ENCODE measurements around the gene CTNND2.

CTNND2 gene

GRCh38 chr5:11230890-11231289 is 673.4 kb downstream of the CTNND2 start:
- DNase-seq: no peak

- DNase-seq: no peak
These were observed 677.2 kb downstream of the CTNND2 start for GRCh38 chr5:11227064-11227463.

GRCh38 chr5:11224436-11225187 is 679.6 kb downstream of the CTNND2 start:
- DNase-seq: no peak

GRCh38 chr5:11222169-11222568 is 682.1 kb downstream of the CTNND2 start:
- DNase-seq: no peak

- no peak for DNase-seq
These were observed 689.2 kb downstream of the CTNND2 start for GRCh38 chr5:11214864-11215644.

GRCh38 chr5:11212706-11213105 is 691.5 kb downstream of the CTNND2 start:
- DNase-seq: no peak

GRCh38 chr5:11197726-11198125 is 706.5 kb downstream of the CTNND2 start:
- no peak for DNase-seq

GRCh38 chr5:11191673-11192072 is 712.6 kb downstream of the CTNND2 start:
- no peak for DNase-seq

GRCh38 chr5:11182441-11183080 is 721.7 kb downstream of the CTNND2 start:
- DNase-seq: no peak

GRCh38 chr5:11181940-11182339 is 722.3 kb downstream of the CTNND2 start:
- no peak for DNase-seq

GRCh38 chr5:11180890-11181289 is 723.4 kb downstream of the CTNND2 start:
- DNase-seq: no peak

GRCh38 chr5:11177999-11178711 is 726.1 kb downstream of the CTNND2 start:
- DNase-seq: no peak

GRCh38 chr5:11174591-11174990 is 729.7 kb downstream of the CTNND2 start:
- DNase-seq: no peak

GRCh38 chr5:11172484-11172883 is 731.8 kb downstream of the CTNND2 start:
- no peak for DNase-seq

- no peak for DNase-seq
These were observed 733.0 kb downstream of the CTNND2 start for GRCh38 chr5:11171236-11171635.

- DNase-seq: no peak
These were observed 737.3 kb downstream of the CTNND2 start for GRCh38 chr5:11166923-11167322.

- no peak for DNase-seq
These were observed 739.5 kb downstream of the CTNND2 start for GRCh38 chr5:11164531-11165294.

- DNase-seq: no peak
These were observed 747.1 kb downstream of the CTNND2 start for GRCh38 chr5:11157132-11157531.

GRCh38 chr5:11153670-11154382 is 750.4 kb downstream of the CTNND2 start:
- DNase-seq: no peak

- DNase-seq: no peak
These were observed 751.9 kb downstream of the CTNND2 start for GRCh38 chr5:11152368-11152767.

- no peak for DNase-seq
These were observed 753.3 kb downstream of the CTNND2 start for GRCh38 chr5:11150976-11151375.
